ENCODE measurements around the gene EBI3.
"Not testable (repeated sequence)": the region's sequence is repeated elsewhere in the genome, so short reads cannot be mapped to it uniquely, and the experiment has no call there.

The EBI3 gene

GRCh38 chr19:4284176-4284958, 55.0 kb downstream of the EBI3 start:
- no peak for TF ChIP-seq BACH2 (CRISPR knock-in tag; IDR thresholded peaks at IDR 0.05; ENCODE audit: borderline replicate concordance)
- TF ChIP-seq ZFP3 (CRISPR knock-in tag; IDR thresholded peaks at IDR 0.05), result no peak
- no peak for TF ChIP-seq ZNF8 (CRISPR knock-in tag; IDR thresholded peaks at IDR 0.05)
- TF ChIP-seq PATZ1 (CRISPR knock-in tag; IDR thresholded peaks at IDR 0.05; ENCODE audit: borderline replicate concordance), result no peak
- TF ChIP-seq ZNF70 (CRISPR knock-in tag; IDR thresholded peaks at IDR 0.05), result no peak
- no peak for TF ChIP-seq PPARA (CRISPR knock-in tag; IDR thresholded peaks at IDR 0.05; ENCODE audit: borderline replicate concordance)
- no peak for TF ChIP-seq CREB5 (CRISPR knock-in tag; IDR thresholded peaks at IDR 0.05; ENCODE audit: low read depth)
- TF ChIP-seq ESRRG (CRISPR knock-in tag; IDR thresholded peaks at IDR 0.05), result no peak
- no peak for TF ChIP-seq ZC3H10 (CRISPR knock-in tag; IDR thresholded peaks at IDR 0.05)
- no peak for TF ChIP-seq TSHZ2 (CRISPR knock-in tag; IDR thresholded peaks at IDR 0.05)
- no peak for TF ChIP-seq CSDC2 (CRISPR knock-in tag; IDR thresholded peaks at IDR 0.05)
- TF ChIP-seq TCF4 (CRISPR knock-in tag; IDR thresholded peaks at IDR 0.05; ENCODE audit: borderline replicate concordance), result no peak
- no peak for TF ChIP-seq OSR1 (CRISPR knock-in tag; IDR thresholded peaks at IDR 0.05)
- TF ChIP-seq ZFP30 (CRISPR knock-in tag; IDR thresholded peaks at IDR 0.05), result no peak

GRCh38 chr19:4284974-4285373, 55.7 kb downstream of the EBI3 start:
- ATAC-seq, result no peak
- TF ChIP-seq ZNF70 (CRISPR knock-in tag; IDR thresholded peaks at IDR 0.05), result no peak
- no peak for TF ChIP-seq OSR1 (CRISPR knock-in tag; IDR thresholded peaks at IDR 0.05)
- TF ChIP-seq CREB5 (CRISPR knock-in tag; IDR thresholded peaks at IDR 0.05; ENCODE audit: low read depth), result no peak
- no peak for TF ChIP-seq CSDC2 (CRISPR knock-in tag; IDR thresholded peaks at IDR 0.05)

More at GRCh38 chr19:4284176-4284958, 55.0 kb downstream of the EBI3 start:
- ATAC-seq, result peak; percentile 73; the same call in 2 of the 3 replicates

- not testable (repeated sequence) for ATAC-seq
These were observed 56.8 kb downstream of the EBI3 start for GRCh38 chr19:4286141-4286540.
